Neural progenitor cell (in vitro differentiated cells): Measurements from ENCODE around the gene ADARB2. TPM values are rescaled to one million over a fixed set of nuclear protein-coding genes. Genes with fewer than 3 reads are reported as not detected.

Experiments used
- DNase-seq: peaks from one replicate; pipeline ENCODE4 v3.0.0-alpha.2; 2016; ENCODE audit warnings: low spot score
- H2AFZ ChIP-seq: fragments of 200-600 bp; sonication (generic); replicated peaks from 2 replicates; pipeline ENCODE4 v1.6.1; 2016; ENCODE audit warnings: antibody characterized with exemption
- H3F3A ChIP-seq: fragments of 200-600 bp; sonication (generic); 2 replicates; pipeline ENCODE4 v1.6.1; 2016; ENCODE audit warnings: antibody characterized with exemption, low read depth
- H3K27ac ChIP-seq: fragments of 200-600 bp; sonication (generic); 2 replicates; pipeline ENCODE4 v1.5.1; 2016; ENCODE audit warnings: mild to moderate bottlenecking
- H3K27me3 ChIP-seq: fragments of 200-600 bp; sonication (generic); 2 replicates; pipeline ENCODE4 v1.6.1; 2016; ENCODE audit warnings: mild to moderate bottlenecking, moderate library complexity
- H3K36me3 ChIP-seq: fragments of 200-600 bp; sonication (generic); 2 replicates; pipeline ENCODE4 v1.5.1; 2016
- H3K4me1 ChIP-seq: fragments of 200-600 bp; sonication (generic); 2 replicates; pipeline ENCODE4 v1.6.1; 2016; ENCODE audit warnings: mixed run types
- H3K4me2 ChIP-seq: fragments of 200-600 bp; sonication (generic); 2 replicates; pipeline ENCODE4 v1.6.1; 2016
- H3K4me3 ChIP-seq: fragments of 200-600 bp; sonication (generic); 2 replicates; pipeline ENCODE4 v1.5.1; 2016
- H3K79me2 ChIP-seq: fragments of 200-600 bp; sonication (generic); 2 replicates; pipeline ENCODE4 v1.6.1; 2016; ENCODE audit warnings: low read depth
- H3K9ac ChIP-seq: fragments of 200-600 bp; sonication (generic); 2 replicates; pipeline ENCODE4 v1.6.1; 2016
- H3K9me3 ChIP-seq: fragments of 200-600 bp; sonication (generic); 2 replicates; pipeline ENCODE4 v1.5.1; 2016; ENCODE audit warnings: low read depth
- H4K20me1 ChIP-seq: fragments of 200-600 bp; sonication (generic); 2 replicates; pipeline ENCODE4 v1.6.1; 2016; ENCODE audit warnings: low read depth
- H3K27ac Mint-ChIP-seq: 3 replicates; pipeline ENCODE4 v1.8.0; 2021; ENCODE audit warnings: mixed read lengths
- H3K27me3 Mint-ChIP-seq: 2 replicates; pipeline ENCODE4 v1.8.0; 2022; ENCODE audit warnings: low read depth, mild to moderate bottlenecking, inconsistent platforms, moderate library complexity, mixed read lengths; ENCODE audit not compliant: insufficient read depth
- H3K36me3 Mint-ChIP-seq: 3 replicates; pipeline ENCODE4 v1.8.0; 2021; ENCODE audit warnings: mixed read lengths
- H3K4me1 Mint-ChIP-seq: 3 replicates; pipeline ENCODE4 v1.8.0; 2021; ENCODE audit warnings: mixed read lengths
- H3K4me3 Mint-ChIP-seq: 3 replicates; pipeline ENCODE4 v1.8.0; 2021; ENCODE audit warnings: mild to moderate bottlenecking, moderate library complexity, mixed read lengths
- H3K9me3 Mint-ChIP-seq: 3 replicates; pipeline ENCODE4 v1.8.0; 2020; ENCODE audit warnings: mixed read lengths
- CTCF ChIP-seq: fragments of 200-600 bp; sonication (generic); IDR thresholded peaks from 2 replicates; pipeline ENCODE4 v1.5.1; 2017; ENCODE audit warnings: antibody characterized with exemption, mild to moderate bottlenecking
- EZH2 ChIP-seq: fragments of 200-600 bp; sonication (generic); IDR thresholded peaks from 2 replicates; pipeline ENCODE4 v1.6.1; 2017; ENCODE audit warnings: antibody characterized with exemption, mild to moderate bottlenecking, moderate library complexity
- EZH2phosphoT487 ChIP-seq: fragments of 200-600 bp; sonication (generic); IDR thresholded peaks from 2 replicates; pipeline ENCODE4 v1.6.1; 2017; ENCODE audit warnings: antibody characterized with exemption
- total RNA-seq: library from RNA; depleted of rRNA; stranded (reverse); fragments of >200 nt; gene quantifications from 2 replicates; pipeline ENCODE4 v1.2.3, GENCODE V29; 2015; ENCODE audit warnings: low replicate concordance

Gene ADARB2
- total RNA-seq, 1 donor from 2014 or later: not detected

- Mint-ChIP-seq H3K27me3 (peaks cover 15% of the 10 kb centered on the region), H3K27ac (no peak overlapping the region), H3K9me3 (no peaks in the 10 kb centered on the region), H3K4me3 (no peak overlapping the region), H3K36me3 (no peaks in the 10 kb centered on the region), H3K4me1 (peaks cover 29% of the 10 kb centered on the region)
- Histone ChIP-seq H3K36me3 (no peaks in the 10 kb centered on the region), H2AFZ (peak overlapping the region; percentile 59), H3F3A (peaks cover 31% of the 10 kb centered on the region), H3K4me2 (peak overlapping the region; percentile 56), H3K9ac (no peak overlapping the region), H4K20me1 (no peaks in the 10 kb centered on the region), H3K27ac (no peak overlapping the region), H3K4me3 (no peak overlapping the region), H3K4me1 (peaks cover 25% of the 10 kb centered on the region), H3K9me3 (no peaks in the 10 kb centered on the region), H3K27me3 (peaks cover 66% of the 10 kb centered on the region), H3K79me2 (no peaks in the 10 kb centered on the region)
- TF ChIP-seq EZH2phosphoT487 (no peak), EZH2 (peak; percentile 34)
- DNase-seq: peak; percentile 68
These were observed 2.4 kb upstream of the ADARB2 start for GRCh38 chr10:1739751-1740150.

- Mint-ChIP-seq H3K27me3 (peaks cover 19% of the 10 kb centered on the region), H3K27ac (no peak overlapping the region), H3K36me3 (no peaks in the 10 kb centered on the region), H3K4me1 (peaks cover 29% of the 10 kb centered on the region), H3K4me3 (no peak overlapping the region), H3K9me3 (no peaks in the 10 kb centered on the region)
- H2AFZ ChIP-seq: no peak overlapping the region
- no peaks in the 10 kb centered on the region for H3K9me3 ChIP-seq
- H3K27me3 ChIP-seq: peaks cover 74% of the 10 kb centered on the region
- no peak for TF ChIP-seq EZH2
- no peak for TF ChIP-seq CTCF
- no peak for TF ChIP-seq EZH2phosphoT487
- H3K9ac ChIP-seq: no peak overlapping the region
- no peaks in the 10 kb centered on the region for H4K20me1 ChIP-seq
- no peaks in the 10 kb centered on the region for H3K36me3 ChIP-seq
- H3F3A ChIP-seq: peaks cover 31% of the 10 kb centered on the region
- H3K4me3 ChIP-seq: no peak overlapping the region
- H3K4me2 ChIP-seq: peak overlapping the region; percentile 56
- no peaks in the 10 kb centered on the region for H3K79me2 ChIP-seq
- no peak for DNase-seq
- H3K27ac ChIP-seq: no peak overlapping the region
- peaks cover 25% of the 10 kb centered on the region for H3K4me1 ChIP-seq
These were observed 1.6 kb upstream of the ADARB2 start for GRCh38 chr10:1738950-1739349.

DNA sequence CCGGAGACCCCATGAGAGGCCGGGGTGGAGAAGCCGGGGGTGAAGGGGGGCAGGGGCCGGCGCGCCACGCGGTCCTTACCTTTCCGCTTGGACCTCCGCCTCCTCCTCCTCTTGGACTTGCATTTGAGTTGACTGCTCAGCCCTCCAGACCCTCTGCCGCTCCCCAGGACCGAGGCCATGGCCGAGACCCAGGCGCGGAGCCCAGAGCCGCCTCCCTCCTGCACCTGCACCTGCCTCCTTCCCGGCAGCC, 428 bp downstream of the ADARB2 start:
- H3K4me1 ChIP-seq: peaks cover 25% of the 10 kb centered on the region
- H3K27me3 ChIP-seq: peaks cover 91% of the 10 kb centered on the region
- peak overlapping the region; percentile 90 for H3K4me3 Mint-ChIP-seq
- peaks cover 19% of the 10 kb centered on the region for H3K27me3 Mint-ChIP-seq
- no peak for DNase-seq
- H3K4me2 ChIP-seq: peak overlapping the region; percentile 98
- H3K4me3 ChIP-seq: peak overlapping the region; percentile 60
- H3K9me3 ChIP-seq: no peaks in the 10 kb centered on the region
- no peak overlapping the region for H3K27ac ChIP-seq
- H3K36me3 ChIP-seq: no peaks in the 10 kb centered on the region
- H3F3A ChIP-seq: peaks cover 31% of the 10 kb centered on the region
- H3K27ac Mint-ChIP-seq: no peak overlapping the region
- no peaks in the 10 kb centered on the region for H3K9me3 Mint-ChIP-seq
- H2AFZ ChIP-seq: peak overlapping the region; percentile 98
- no peaks in the 10 kb centered on the region for H3K36me3 Mint-ChIP-seq
- TF ChIP-seq EZH2 (no peak), CTCF (no peak), EZH2phosphoT487 (no peak)
- no peaks in the 10 kb centered on the region for H3K79me2 ChIP-seq
- peaks cover 26% of the 10 kb centered on the region for H3K4me1 Mint-ChIP-seq
- no peaks in the 10 kb centered on the region for H4K20me1 ChIP-seq
- no peak overlapping the region for H3K9ac ChIP-seq

- peak overlapping the region; percentile 98 for H2AFZ ChIP-seq
- H3K36me3 ChIP-seq: no peaks in the 10 kb centered on the region
- peak overlapping the region; percentile 60 for H3K4me3 ChIP-seq
- Mint-ChIP-seq H3K4me3 (peak overlapping the region; percentile 90), H3K27ac (no peak overlapping the region), H3K27me3 (peaks cover 19% of the 10 kb centered on the region), H3K4me1 (peaks cover 26% of the 10 kb centered on the region), H3K36me3 (no peaks in the 10 kb centered on the region), H3K9me3 (no peaks in the 10 kb centered on the region)
- peak overlapping the region; percentile 98 for H3K4me2 ChIP-seq
- H3K9ac ChIP-seq: no peak overlapping the region
- H3K27me3 ChIP-seq: peaks cover 89% of the 10 kb centered on the region
- peak; percentile 19 for DNase-seq
- H3K4me1 ChIP-seq: peaks cover 25% of the 10 kb centered on the region
- H3F3A ChIP-seq: peaks cover 31% of the 10 kb centered on the region
- H4K20me1 ChIP-seq: no peaks in the 10 kb centered on the region
- TF ChIP-seq EZH2phosphoT487 (peak; percentile 26), CTCF (no peak), EZH2 (peak; percentile 76)
- no peaks in the 10 kb centered on the region for H3K9me3 ChIP-seq
- H3K79me2 ChIP-seq: no peaks in the 10 kb centered on the region
- H3K27ac ChIP-seq: no peak overlapping the region
These were observed 967 bp downstream of the ADARB2 start for GRCh38 chr10:1736144-1736971.
